ENCODE measurements around the gene RPS6KA1. TPM values are rescaled to one million over a fixed set of nuclear protein-coding genes. Genes with fewer than 3 reads are reported as not detected.

The RPS6KA1 gene
- total RNA-seq, 1 donor from 2014 or later = 331 TPM

Other genes with a start within 250 kb of the RPS6KA1 start
- gene SH3BGRL3, start 249.7 kb upstream of the RPS6KA1 start, total RNA-seq = 551 and 575 TPM in 2 replicates
- gene UBXN11, start 223.1 kb upstream of the RPS6KA1 start, total RNA-seq = 14.8 and 22.1 TPM in 2 replicates
- 394 and 411 TPM in 2 replicates for gene CD52, start 211.8 kb upstream of the RPS6KA1 start, total RNA-seq
- 0.83 and 1.9 TPM in 2 replicates for gene CRYBG2, start 175.6 kb upstream of the RPS6KA1 start, total RNA-seq
- gene ZNF683, start 157.0 kb upstream of the RPS6KA1 start, total RNA-seq = not detected in 2 replicates
- not detected in 2 replicates for gene LIN28A, start 118.9 kb upstream of the RPS6KA1 start, total RNA-seq
- gene DHDDS, start 97.4 kb upstream of the RPS6KA1 start, total RNA-seq = 58.4 and 60.9 TPM in 2 replicates
- 492 and 496 TPM in 2 replicates for gene HMGN2, start 57.3 kb upstream of the RPS6KA1 start, total RNA-seq
- gene ARID1A, start 166.3 kb downstream of the RPS6KA1 start, total RNA-seq = 130 and 132 TPM in 2 replicates

Data from activated T-helper 1 cell treated with anti-CD3 and anti-CD28 coated beads, Interleukin-12 subunit alpha, Interleukin-12 subunit beta, Interleukin-2, Interleukin-4 antibody, amounts not matched to agents 30 ng/mL and 10 ng/mL and 1 ng/mL, durations not matched to agents 14 hours and 24 hours and 36 hours (primary cell).